ENCODE data around the gene ZNF597.

DNA sequence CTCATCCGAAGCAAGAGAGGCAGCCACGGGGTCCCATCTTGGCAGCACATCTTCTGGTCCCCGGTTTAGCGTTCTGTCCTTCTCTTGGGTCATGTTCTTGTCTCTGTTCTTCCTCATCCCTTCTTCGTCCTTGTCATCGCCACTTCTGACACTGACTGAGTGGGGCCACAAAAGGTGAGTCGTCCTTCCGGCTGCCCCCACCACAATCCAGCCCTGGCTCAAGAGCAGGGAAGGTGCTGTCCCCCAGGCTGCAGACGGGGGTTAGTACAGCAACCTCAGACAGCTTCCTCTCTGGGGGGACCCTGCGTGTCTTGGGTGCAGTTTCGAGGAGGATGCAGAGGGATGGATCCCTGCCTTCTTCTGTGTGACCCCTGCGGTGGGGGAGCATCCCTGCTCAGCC is 22.0 kb upstream of the ZNF597 start:
- TF ChIP-seq, protein P1, sequence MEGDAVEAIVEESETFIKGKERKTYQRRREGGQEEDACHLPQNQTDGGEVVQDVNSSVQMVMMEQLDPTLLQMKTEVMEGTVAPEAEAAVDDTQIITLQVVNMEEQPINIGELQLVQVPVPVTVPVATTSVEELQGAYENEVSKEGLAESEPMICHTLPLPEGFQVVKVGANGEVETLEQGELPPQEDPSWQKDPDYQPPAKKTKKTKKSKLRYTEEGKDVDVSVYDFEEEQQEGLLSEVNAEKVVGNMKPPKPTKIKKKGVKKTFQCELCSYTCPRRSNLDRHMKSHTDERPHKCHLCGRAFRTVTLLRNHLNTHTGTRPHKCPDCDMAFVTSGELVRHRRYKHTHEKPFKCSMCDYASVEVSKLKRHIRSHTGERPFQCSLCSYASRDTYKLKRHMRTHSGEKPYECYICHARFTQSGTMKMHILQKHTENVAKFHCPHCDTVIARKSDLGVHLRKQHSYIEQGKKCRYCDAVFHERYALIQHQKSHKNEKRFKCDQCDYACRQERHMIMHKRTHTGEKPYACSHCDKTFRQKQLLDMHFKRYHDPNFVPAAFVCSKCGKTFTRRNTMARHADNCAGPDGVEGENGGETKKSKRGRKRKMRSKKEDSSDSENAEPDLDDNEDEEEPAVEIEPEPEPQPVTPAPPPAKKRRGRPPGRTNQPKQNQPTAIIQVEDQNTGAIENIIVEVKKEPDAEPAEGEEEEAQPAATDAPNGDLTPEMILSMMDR (conservative IDR thresholded peaks at IDR 0.05; ENCODE audit: low read length), result no peak
- TF ChIP-seq EZH2phosphoT487 (IDR thresholded peaks at IDR 0.05; ENCODE audit: borderline replicate concordance, low read depth, low read length), result no peak
